ENCODE measurements around the gene USF1. TPM values are rescaled to one million over a fixed set of nuclear protein-coding genes. Genes with fewer than 3 reads are reported as not detected.

The USF1 gene
- total RNA-seq, 1 experiment from 2014 or later = 75.4 TPM

DNA sequence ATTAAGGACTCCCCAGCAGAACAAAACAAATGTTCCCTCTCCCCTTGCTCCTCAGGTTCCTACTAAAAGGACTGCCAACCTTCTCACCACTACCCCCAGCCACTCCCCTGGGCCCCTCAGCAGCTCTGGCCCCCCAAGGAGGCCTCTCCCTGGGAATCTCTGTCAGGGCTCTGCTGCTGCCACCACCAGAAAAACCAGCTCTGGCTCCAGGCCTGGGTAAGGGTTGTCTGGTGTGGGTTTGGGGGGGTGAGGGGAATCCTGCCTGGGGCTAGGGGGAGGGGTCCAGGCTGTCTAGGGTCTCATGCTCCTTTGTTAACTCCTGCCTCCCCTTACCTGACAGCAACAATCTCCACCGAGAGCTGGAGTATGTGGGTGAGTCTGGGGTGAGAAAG lies 38.8 kb upstream of the USF1 start:
- Mint-ChIP-seq H3K36me3 (ENCODE audit: insufficient read depth, unreplicated experiment) (peaks cover 82% of the 10 kb centered on the region), H3K4me3 (ENCODE audit: low read depth, unreplicated experiment) (peak overlapping the region; percentile 77), H3K27me3 (ENCODE audit: unreplicated experiment) (no peaks in the 10 kb centered on the region), H3K9me3 (ENCODE audit: low read depth, unreplicated experiment) (no peaks in the 10 kb centered on the region), H3K27ac (ENCODE audit: unreplicated experiment) (peak overlapping the region; percentile 25), H3K4me1 (ENCODE audit: low read depth, unreplicated experiment) (peaks cover 99% of the 10 kb centered on the region)
- no TSS peak for BruUV-seq (replicated peaks)
- CTCF ChIA-PET = interaction anchor here (1.1 kb wide), 2 partner anchors 13 kb away, joined by 3 to 4 read pairs; partner anchors contain the start of gene KLHDC9
- TF ChIP-seq CTCF (IDR thresholded peaks at IDR 0.05; ENCODE audit: unreplicated experiment) = no peak
- intact Hi-C loops (cut with micrococcal nuclease; ENCODE audit: unreplicated experiment) = loop anchor here (5.0 kb wide), 1 partner anchor 37 kb away; the partner anchor contains the start of gene USF1
- DNase-seq = no peak

DNA sequence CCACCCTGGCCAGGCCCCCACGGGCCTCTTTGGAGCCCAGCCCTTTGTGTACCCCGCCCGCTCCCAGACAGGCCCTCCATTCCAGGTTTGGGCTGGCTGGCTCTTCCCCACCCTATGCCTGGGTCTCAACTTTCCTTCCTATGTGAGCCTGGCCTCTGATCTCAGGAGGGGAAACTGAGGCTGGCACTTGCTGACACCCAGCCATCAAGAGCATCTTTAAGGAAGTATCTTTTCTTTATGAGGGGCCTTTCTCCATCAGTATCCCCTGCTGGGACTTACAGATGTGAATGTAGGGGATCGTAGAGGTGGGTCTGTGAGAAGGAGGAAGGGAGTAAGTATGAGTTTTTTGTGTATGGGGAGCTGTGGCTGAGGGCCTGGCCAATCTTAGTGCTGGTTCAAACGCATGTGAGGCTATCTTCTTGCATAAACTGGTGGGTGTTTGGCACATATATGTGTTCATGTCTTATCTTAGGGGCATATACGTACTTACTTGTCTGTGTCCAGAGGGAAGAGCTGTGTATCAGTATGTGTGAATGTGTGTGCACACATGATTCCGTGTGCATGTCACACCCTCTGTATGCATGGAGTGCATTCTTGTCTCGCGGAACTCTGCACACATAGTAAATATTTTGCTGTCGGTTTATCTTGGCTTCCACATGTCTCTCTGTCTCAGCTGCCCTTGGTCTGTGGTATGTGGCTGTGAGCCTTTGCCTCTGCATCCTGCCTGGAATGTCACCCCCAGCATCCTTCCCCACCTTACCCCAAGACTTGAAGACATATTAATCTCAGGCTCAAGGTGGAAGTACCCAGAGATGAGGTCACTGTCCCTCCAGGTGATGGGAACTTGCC lies 38.2 kb upstream of the USF1 start:
- peak overlapping the region; percentile 77 for H3K4me3 Mint-ChIP-seq (ENCODE audit: low read depth, unreplicated experiment)

GRCh38 chr1:161082996-161083747 lies 37.4 kb upstream of the USF1 start:
- intact Hi-C loops (cut with micrococcal nuclease; ENCODE audit: unreplicated experiment) = loop anchor here (2.0 to 5.0 kb wide), 2 partner anchors 14 to 36 kb away; partner anchors contain the start of gene USF1
- H3K4me1 Mint-ChIP-seq (ENCODE audit: low read depth, unreplicated experiment) = peaks cover 85% of the 10 kb centered on the region
- peaks cover 76% of the 10 kb centered on the region for H3K36me3 Mint-ChIP-seq (ENCODE audit: insufficient read depth, unreplicated experiment)
- no peak for TF ChIP-seq CTCF (IDR thresholded peaks at IDR 0.05; ENCODE audit: unreplicated experiment)
- H3K27me3 Mint-ChIP-seq (ENCODE audit: unreplicated experiment) = no peaks in the 10 kb centered on the region
- peak; percentile 99 for DNase-seq
- H3K9me3 Mint-ChIP-seq (ENCODE audit: low read depth, unreplicated experiment) = no peaks in the 10 kb centered on the region
- peak overlapping the region; percentile 25 for H3K27ac Mint-ChIP-seq (ENCODE audit: unreplicated experiment)
- no TSS peak for BruUV-seq (replicated peaks)
- CTCF ChIA-PET = interaction anchor here (0.7 to 2.0 kb wide), 5 partner anchors 10 to 85 kb away, joined by 3 to 5 read pairs (median 4); partner anchors contain the start of gene USF1
- peak overlapping the region; percentile 77 for H3K4me3 Mint-ChIP-seq (ENCODE audit: low read depth, unreplicated experiment)

More for the DNA sequence above, 38.2 kb upstream of the USF1 start:
- CTCF ChIA-PET = interaction anchor here (1.1 to 2.0 kb wide), 5 partner anchors 9 to 86 kb away, joined by 3 to 5 read pairs (median 4); partner anchors contain the start of gene KLHDC9
- Mint-ChIP-seq H3K27me3 (ENCODE audit: unreplicated experiment) (no peaks in the 10 kb centered on the region), H3K27ac (ENCODE audit: unreplicated experiment) (peak overlapping the region; percentile 25), H3K36me3 (ENCODE audit: insufficient read depth, unreplicated experiment) (peaks cover 82% of the 10 kb centered on the region), H3K9me3 (ENCODE audit: low read depth, unreplicated experiment) (no peaks in the 10 kb centered on the region), H3K4me1 (ENCODE audit: low read depth, unreplicated experiment) (peaks cover 93% of the 10 kb centered on the region)
- no peak for TF ChIP-seq CTCF (IDR thresholded peaks at IDR 0.05; ENCODE audit: unreplicated experiment)
- BruUV-seq (replicated peaks) = TSS peak; percentile 67
- no peak for DNase-seq
- intact Hi-C loops (cut with micrococcal nuclease; ENCODE audit: unreplicated experiment) = loop anchor here (2.0 to 5.0 kb wide), 2 partner anchors 13 to 37 kb away; partner anchors contain the start of gene USF1

DNA sequence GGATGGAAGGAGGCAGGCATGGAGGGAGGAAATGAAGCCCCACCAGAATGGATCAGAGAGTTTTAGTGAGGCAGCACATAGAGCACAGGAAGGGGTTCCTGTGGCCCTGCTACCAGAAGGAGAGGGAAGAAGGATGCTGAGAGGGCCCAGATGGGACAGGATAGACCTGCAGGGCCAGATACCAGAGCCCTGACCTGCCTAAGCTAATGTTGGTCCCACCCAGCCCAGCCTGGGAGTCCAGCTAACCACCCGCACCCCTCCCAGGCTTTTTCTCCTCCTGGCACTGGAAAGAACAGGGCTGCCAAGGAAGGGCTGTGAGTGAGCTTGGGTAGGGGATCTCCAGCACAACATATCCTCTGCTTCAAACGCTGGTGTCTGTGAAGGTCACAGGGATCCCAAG lies 36.7 kb upstream of the USF1 start:
- intact Hi-C loops (cut with micrococcal nuclease; ENCODE audit: unreplicated experiment) = loop anchor here (2.0 to 5.0 kb wide), 2 partner anchors 14 to 35 kb away; partner anchors contain the start of gene USF1
- H3K36me3 Mint-ChIP-seq (ENCODE audit: insufficient read depth, unreplicated experiment) = peaks cover 69% of the 10 kb centered on the region
- no TSS peak for BruUV-seq (replicated peaks)
- H3K4me1 Mint-ChIP-seq (ENCODE audit: low read depth, unreplicated experiment) = peaks cover 78% of the 10 kb centered on the region
- DNase-seq = peak; percentile 37
- no peak for TF ChIP-seq CTCF (IDR thresholded peaks at IDR 0.05; ENCODE audit: unreplicated experiment)
- CTCF ChIA-PET = interaction anchor here (0.7 to 2.0 kb wide), 4 partner anchors 10 to 85 kb away, joined by 3 to 5 read pairs (median 4); partner anchors contain the start of gene USF1
- H3K4me3 Mint-ChIP-seq (ENCODE audit: low read depth, unreplicated experiment) = peak overlapping the region; percentile 77
- no peaks in the 10 kb centered on the region for H3K27me3 Mint-ChIP-seq (ENCODE audit: unreplicated experiment)
- H3K9me3 Mint-ChIP-seq (ENCODE audit: low read depth, unreplicated experiment) = no peaks in the 10 kb centered on the region
- H3K27ac Mint-ChIP-seq (ENCODE audit: unreplicated experiment) = peak overlapping the region; percentile 25
